LNCaP clone FGC (cell line): ENCODE data around the gene EPS8L3.
"Not testable (repeated sequence)": the region's sequence is repeated elsewhere in the genome, so short reads cannot be mapped to it uniquely, and the experiment has no call there.

Experiments used
- DNase-seq: peaks from one replicate; pipeline ENCODE4 v3.0.0-alpha.2; 2011; ENCODE audit warnings: low read depth
- H3K4me3 ChIP-seq: 2 replicates; pipeline ENCODE4 v1.5.1; 2011; ENCODE audit warnings: mild to moderate bottlenecking, low read depth, low read length, control low read depth
- CTCF ChIP-seq: IDR thresholded peaks from 2 replicates; pipeline ENCODE4 v1.5.1; 2012; ENCODE audit warnings: mild to moderate bottlenecking; ENCODE audit not compliant: control insufficient read depth, insufficient read depth; ENCODE audit errors: extremely low read depth

Gene EPS8L3

GRCh38 chr1:109771712-109772657, 8.3 kb upstream of the EPS8L3 start:
- no peak for DNase-seq
- TF ChIP-seq CTCF: no peak
- no peak overlapping the region for H3K4me3 ChIP-seq

- DNase-seq: no peak
- H3K4me3 ChIP-seq: no peak overlapping the region
- no peak for TF ChIP-seq CTCF
These were observed 6.8 kb upstream of the EPS8L3 start for GRCh38 chr1:109770331-109771095.

GRCh38 chr1:109769330-109770078, 5.8 kb upstream of the EPS8L3 start:
- no peak for DNase-seq
- TF ChIP-seq CTCF: no peak
- no peak overlapping the region for H3K4me3 ChIP-seq

GRCh38 chr1:109768820-109769219, 5.1 kb upstream of the EPS8L3 start:
- H3K4me3 ChIP-seq: no peak overlapping the region
- DNase-seq: no peak
- no peak for TF ChIP-seq CTCF

- DNase-seq: no peak
- no peak for TF ChIP-seq CTCF
- H3K4me3 ChIP-seq: no peak overlapping the region
These were observed 4.6 kb upstream of the EPS8L3 start for GRCh38 chr1:109768335-109768650.

GRCh38 chr1:109767637-109768334, 4.1 kb upstream of the EPS8L3 start:
- DNase-seq: no peak
- no peak for TF ChIP-seq CTCF
- no peak overlapping the region for H3K4me3 ChIP-seq

GRCh38 chr1:109766991-109767636, 3.4 kb upstream of the EPS8L3 start:
- not testable (repeated sequence) for DNase-seq, H3K4me3 ChIP-seq
